ENCODE data around the gene FXN.

Gene FXN

GRCh38 chr9:69073103-69073502 is 37.6 kb downstream of the FXN start:
- no peak for DNase-seq (ENCODE audit: low read depth, low spot score)
- in situ Hi-C loops (cut with HindIII; ENCODE audit: low sequenced_read_pairs): no loop called here
- no peak overlapping the region for H3K4me3 ChIP-seq (ENCODE audit: low read depth, low read length)
- TF ChIP-seq CTCF (IDR thresholded peaks at IDR 0.05; ENCODE audit: low read depth, low read length): no peak

- no peak for TF ChIP-seq CTCF (IDR thresholded peaks at IDR 0.05; ENCODE audit: low read depth, low read length)
- in situ Hi-C loops (cut with HindIII; ENCODE audit: low sequenced_read_pairs): no loop called here
- no peak for DNase-seq (ENCODE audit: low read depth, low spot score)
- H3K4me3 ChIP-seq (ENCODE audit: low read depth, low read length): no peak overlapping the region
Measured at GRCh38 chr9:69074801-69075200, 39.2 kb downstream of the FXN start.

- DNase-seq (ENCODE audit: low read depth, low spot score): no peak
- TF ChIP-seq CTCF (IDR thresholded peaks at IDR 0.05; ENCODE audit: low read depth, low read length): no peak
- no peak overlapping the region for H3K4me3 ChIP-seq (ENCODE audit: low read depth, low read length)
- in situ Hi-C loops (cut with HindIII; ENCODE audit: low sequenced_read_pairs): no loop called here
Measured at GRCh38 chr9:69076550-69076949, 41.0 kb downstream of the FXN start.

- TF ChIP-seq CTCF (IDR thresholded peaks at IDR 0.05; ENCODE audit: low read depth, low read length): no peak
- no peak overlapping the region for H3K4me3 ChIP-seq (ENCODE audit: low read depth, low read length)
- in situ Hi-C loops (cut with HindIII; ENCODE audit: low sequenced_read_pairs): no loop called here
- no peak for DNase-seq (ENCODE audit: low read depth, low spot score)
Measured at GRCh38 chr9:69078069-69078468, 42.5 kb downstream of the FXN start.

GRCh38 chr9:69078581-69078980 is 43.0 kb downstream of the FXN start:
- no peak for TF ChIP-seq CTCF (IDR thresholded peaks at IDR 0.05; ENCODE audit: low read depth, low read length)
- peak; percentile 38 for DNase-seq (ENCODE audit: low read depth, low spot score)
- in situ Hi-C loops (cut with HindIII; ENCODE audit: low sequenced_read_pairs): no loop called here
- H3K4me3 ChIP-seq (ENCODE audit: low read depth, low read length): no peak overlapping the region

- no peak for DNase-seq (ENCODE audit: low read depth, low spot score)
- H3K4me3 ChIP-seq (ENCODE audit: low read depth, low read length): no peak overlapping the region
- no peak for TF ChIP-seq CTCF (IDR thresholded peaks at IDR 0.05; ENCODE audit: low read depth, low read length)
- in situ Hi-C loops (cut with HindIII; ENCODE audit: low sequenced_read_pairs): no loop called here
Measured at GRCh38 chr9:69079186-69079585, 43.6 kb downstream of the FXN start.

GRCh38 chr9:69081261-69081660 is 45.7 kb downstream of the FXN start:
- DNase-seq (ENCODE audit: low read depth, low spot score): no peak
- H3K4me3 ChIP-seq (ENCODE audit: low read depth, low read length): no peak overlapping the region
- in situ Hi-C loops (cut with HindIII; ENCODE audit: low sequenced_read_pairs): no loop called here
- no peak for TF ChIP-seq CTCF (IDR thresholded peaks at IDR 0.05; ENCODE audit: low read depth, low read length)
